Body of pancreas (tissue), 4 donors: ENCODE data around the gene PHYKPL.
"Not testable (repeated sequence)": the region's sequence is repeated elsewhere in the genome, so short reads cannot be mapped to it uniquely, and the experiment has no call there.

ENCODE experiments used
- CTCF ChIP-seq, 7 experiments: fragments of 450-650 bp in 4 of 7; fragments of 200-600 bp in 3 of 7; sonication (generic) in 3 of 7; IDR thresholded peaks; one replicate each; pipeline ENCODE4 v1.5.1; 2016 to 2019; ENCODE audit warnings: antibody characterized with exemption in 7 of 7
- POLR2A ChIP-seq, 3 donors: fragments of 450-650 bp; IDR thresholded peaks; one replicate each; pipeline ENCODE4 v1.6.1; 2016; ENCODE audit warnings: antibody characterized with exemption in 3 of 3, mild to moderate bottlenecking in 2 of 3

- TF ChIP-seq POLR2A, CTCF (IDR thresholded peaks at IDR 0.05): not testable (repeated sequence)
Observed at GRCh38 chr5:178198151-178198550, 34.5 kb downstream of the PHYKPL start.
